Muscle of leg (tissue), 11 donors: ENCODE measurements around the gene PTPRK. TPM values are rescaled to one million over a fixed set of nuclear protein-coding genes. Genes with fewer than 3 reads are reported as not detected.

Experiments used
- DNase-seq: peaks from one replicate; pipeline ENCODE4 v3.0.0; 2013
- H3K27ac ChIP-seq: one replicate; pipeline ENCODE4 v1.5.1; 2013; ENCODE audit warnings: mild to moderate bottlenecking, low read length, control low read depth
- H3K27me3 ChIP-seq: one replicate; pipeline ENCODE4 v1.6.1; 2013; ENCODE audit warnings: low read length; ENCODE audit not compliant: control insufficient read depth, insufficient read depth
- H3K36me3 ChIP-seq: one replicate; pipeline ENCODE4 v1.6.1; 2013; ENCODE audit warnings: low read length; ENCODE audit not compliant: control insufficient read depth, insufficient read depth
- H3K4me1 ChIP-seq: one replicate; pipeline ENCODE4 v1.6.1; 2013; ENCODE audit warnings: low read length; ENCODE audit not compliant: control insufficient read depth, insufficient read depth
- H3K4me3 ChIP-seq: one replicate; pipeline ENCODE4 v1.5.1; 2013; ENCODE audit warnings: low read length, control low read depth
- H3K9me3 ChIP-seq: replicated peaks from 2 replicates; pipeline ENCODE4 v1.6.1; 2013; ENCODE audit warnings: low read depth, low read length; ENCODE audit not compliant: control insufficient read depth
- WGBS: methylation state at CpG from one replicate; pipeline ENCODE4 v1.1.5; 2013; ENCODE audit warnings: missing lambda C conversion rate; ENCODE audit not compliant: insufficient coverage; 5-methylcytosine and 5-hydroxymethylcytosine counted together
- polyA plus RNA-seq, 8 donors: library from polyadenylated mRNA; unstranded; fragments of 120-200 nt; gene quantifications; one replicate each; pipeline versions ENCODE4 v1.2.1 to v1.2.3, GENCODE V29; 2013; ENCODE audit warnings: inconsistent platforms in 1 of 8, low replicate concordance in 1 of 8; ENCODE audit not compliant: insufficient read length in 8 of 8, insufficient read depth in 1 of 8
- total RNA-seq: library from RNA; stranded (reverse); fragments of 120-200 nt; gene quantifications from one replicate; pipeline ENCODE4 v1.2.4, GENCODE V29; 2013

PTPRK gene
- total and polyA plus RNA-seq, 9 donors: 14.4 to 21.8 (median 18.2) TPM

DNA sequence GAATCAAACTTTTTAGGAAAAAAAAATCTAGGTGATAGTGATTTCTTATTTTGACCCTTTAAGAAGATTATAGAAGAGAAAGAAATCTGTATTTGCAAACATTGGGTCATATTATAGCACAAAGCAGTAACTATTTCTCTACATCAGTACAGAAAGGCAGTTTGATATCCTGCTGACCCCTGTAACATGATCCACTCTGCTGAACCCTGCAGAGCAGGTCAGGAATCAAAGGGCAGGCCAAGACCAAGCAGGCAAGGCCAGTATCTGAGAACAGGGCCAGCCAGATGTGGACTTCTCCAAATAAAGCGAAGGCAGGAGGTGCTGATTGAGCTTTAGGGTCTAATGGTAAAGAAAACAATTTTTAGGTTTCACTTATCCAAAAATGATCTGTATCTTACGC lies 239.4 kb downstream of the PTPRK start:
- no peaks in the 10 kb centered on the region for H3K9me3 ChIP-seq
- H3K4me1 ChIP-seq: no peaks in the 10 kb centered on the region
- no peak overlapping the region for H3K4me3 ChIP-seq
- H3K27me3 ChIP-seq: no peaks in the 10 kb centered on the region
- no peaks in the 10 kb centered on the region for H3K36me3 ChIP-seq
- DNase-seq: no peak
- WGBS: no CpG with 5 or more reads among the region's 2 CpGs
- H3K27ac ChIP-seq: no peak overlapping the region

DNA sequence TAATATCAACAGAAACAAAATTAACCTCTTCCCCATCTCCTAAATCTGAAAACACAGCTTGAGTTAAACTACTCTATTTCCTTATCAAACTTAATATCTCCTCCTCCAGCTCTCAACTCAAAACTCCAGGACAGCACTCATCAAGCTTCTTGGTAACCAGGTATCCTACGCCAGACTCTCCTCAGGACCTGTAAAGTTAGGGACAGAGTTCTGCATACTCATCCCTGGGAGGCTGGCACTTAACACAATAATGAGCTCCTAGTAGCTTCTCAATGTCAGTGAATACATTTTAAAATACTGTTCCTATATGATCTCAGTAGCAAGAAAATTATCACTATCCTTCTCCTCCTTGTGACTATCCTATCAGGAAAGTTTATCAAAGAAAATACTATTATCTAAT lies 240.3 kb downstream of the PTPRK start:
- 100% methylated on average over 1 of the region's 1 CpG for WGBS
- no peaks in the 10 kb centered on the region for H3K4me1 ChIP-seq

DNA sequence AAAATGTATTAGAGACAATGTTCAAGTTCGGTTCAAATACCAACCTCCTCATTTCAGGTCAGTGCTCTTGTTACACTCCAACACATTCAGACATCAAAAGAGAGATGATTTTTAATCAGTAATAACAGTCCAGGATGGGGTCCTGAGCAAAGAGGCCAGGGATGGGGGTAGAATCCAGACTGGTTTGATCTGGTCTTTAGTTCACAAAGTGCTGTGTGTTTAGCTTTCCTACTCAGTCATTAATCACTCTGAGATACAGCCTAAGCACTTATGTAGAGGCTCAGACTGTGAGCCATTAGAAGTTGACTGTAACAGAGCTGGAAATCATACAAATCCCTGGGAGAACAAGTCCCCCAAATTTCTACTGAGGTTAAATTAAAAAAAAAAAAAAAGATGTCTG lies 241.6 kb downstream of the PTPRK start:
- WGBS: no CpG with 5 or more reads among the region's 1 CpG
- H3K27me3 ChIP-seq: no peaks in the 10 kb centered on the region
- no peaks in the 10 kb centered on the region for H3K9me3 ChIP-seq
- no peaks in the 10 kb centered on the region for H3K4me1 ChIP-seq
- H3K27ac ChIP-seq: no peak overlapping the region
- H3K36me3 ChIP-seq: no peaks in the 10 kb centered on the region
- no peak overlapping the region for H3K4me3 ChIP-seq
- DNase-seq: no peak

More for the DNA sequence above, 240.3 kb downstream of the PTPRK start:
- no peaks in the 10 kb centered on the region for H3K36me3 ChIP-seq
- H3K27me3 ChIP-seq: no peaks in the 10 kb centered on the region
- no peak overlapping the region for H3K4me3 ChIP-seq
- no peak for DNase-seq
- H3K27ac ChIP-seq: no peak overlapping the region
- no peaks in the 10 kb centered on the region for H3K9me3 ChIP-seq

DNA sequence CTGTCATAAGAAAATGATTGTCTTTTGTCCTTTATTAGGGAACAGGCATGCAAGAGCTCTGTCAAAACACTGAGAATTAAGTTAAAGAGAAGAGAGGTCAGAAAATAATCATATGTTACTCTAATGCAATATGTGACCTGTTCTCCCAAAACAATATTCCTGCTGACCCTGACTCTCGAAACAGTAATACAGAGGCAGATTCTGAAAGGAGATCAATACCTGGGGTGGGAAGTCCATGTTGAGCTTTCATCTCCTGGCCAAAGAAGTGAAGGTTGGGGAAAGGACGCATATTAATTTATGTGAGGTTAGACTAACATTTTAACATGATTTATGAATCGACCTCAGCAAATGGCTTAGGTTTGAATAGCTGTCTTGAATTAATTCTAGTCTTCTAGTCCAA lies 243.0 kb downstream of the PTPRK start:
- H3K36me3 ChIP-seq: no peaks in the 10 kb centered on the region
- no peaks in the 10 kb centered on the region for H3K27me3 ChIP-seq
- 100% methylated on average over 1 of the region's 3 CpGs for WGBS
- no peaks in the 10 kb centered on the region for H3K9me3 ChIP-seq
- no peak for DNase-seq
- H3K4me1 ChIP-seq: no peaks in the 10 kb centered on the region
- no peak overlapping the region for H3K27ac ChIP-seq
- no peak overlapping the region for H3K4me3 ChIP-seq

DNA sequence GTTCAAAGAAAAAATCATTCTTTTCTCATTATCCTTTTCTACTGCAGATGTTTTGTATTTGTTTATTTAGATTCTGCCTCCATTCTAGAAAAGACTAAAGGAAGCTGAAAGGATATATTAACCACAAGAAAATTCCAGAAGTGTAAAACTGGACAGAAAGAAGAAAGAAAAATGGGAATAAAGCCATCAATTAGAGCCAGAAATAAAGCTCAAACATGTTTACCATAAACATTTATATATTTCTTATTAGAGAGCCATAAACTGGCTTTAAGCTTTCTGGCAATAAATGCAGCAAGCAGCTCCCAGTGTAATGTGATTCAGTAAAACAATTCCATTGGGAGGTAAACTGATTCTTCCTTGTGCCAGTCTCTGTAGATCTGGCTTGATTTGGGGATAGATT lies 244.1 kb downstream of the PTPRK start:
- DNase-seq: peak; percentile 5
- H3K9me3 ChIP-seq: no peaks in the 10 kb centered on the region
- no peak overlapping the region for H3K27ac ChIP-seq
- H3K4me3 ChIP-seq: no peak overlapping the region
- H3K4me1 ChIP-seq: no peaks in the 10 kb centered on the region
- H3K27me3 ChIP-seq: no peaks in the 10 kb centered on the region
- H3K36me3 ChIP-seq: no peaks in the 10 kb centered on the region

DNA sequence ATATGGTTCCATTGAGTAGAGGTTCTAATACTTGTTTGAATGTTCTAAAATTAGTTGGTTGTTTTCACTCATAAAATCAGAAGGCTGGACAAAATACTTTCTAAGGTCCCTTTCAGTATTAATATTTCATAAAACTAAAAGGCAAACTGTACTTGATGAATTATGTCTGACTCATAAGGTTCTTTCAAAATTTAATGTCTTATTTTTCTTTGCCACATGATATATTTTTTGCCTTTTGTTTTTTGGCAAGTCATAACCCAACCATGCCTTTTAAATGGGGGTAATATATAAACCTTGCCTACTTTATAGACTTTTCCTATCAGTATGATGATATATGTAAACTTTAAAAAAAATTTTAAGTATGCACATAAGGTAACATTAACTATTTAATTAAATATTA lies 244.7 kb downstream of the PTPRK start:
- no peak for DNase-seq
- H3K4me1 ChIP-seq: no peaks in the 10 kb centered on the region
- H3K4me3 ChIP-seq: no peak overlapping the region
- H3K27me3 ChIP-seq: no peaks in the 10 kb centered on the region
- H3K9me3 ChIP-seq: no peaks in the 10 kb centered on the region
- no peak overlapping the region for H3K27ac ChIP-seq
- no peaks in the 10 kb centered on the region for H3K36me3 ChIP-seq

DNA sequence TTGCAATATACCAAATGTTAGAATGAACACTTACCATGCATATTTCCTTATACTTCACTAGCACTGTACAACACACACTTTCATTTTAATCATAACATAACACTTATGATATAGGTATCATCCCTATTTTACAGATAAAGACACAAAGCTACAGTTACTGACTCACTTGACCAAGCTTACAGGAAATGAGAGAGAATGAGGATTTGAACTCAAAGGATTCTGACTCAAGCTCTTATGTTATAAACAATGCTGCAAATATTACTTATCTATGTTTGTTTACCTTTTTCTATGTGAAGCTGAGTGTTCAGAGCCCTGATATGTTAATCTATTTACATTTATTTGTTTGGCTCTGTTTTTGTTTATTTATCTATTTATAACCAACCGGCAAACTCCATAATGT lies 245.4 kb downstream of the PTPRK start:
- DNase-seq: no peak
- Histone ChIP-seq H3K9me3 (no peaks in the 10 kb centered on the region), H3K36me3 (no peaks in the 10 kb centered on the region), H3K4me1 (no peaks in the 10 kb centered on the region), H3K4me3 (no peak overlapping the region), H3K27me3 (no peaks in the 10 kb centered on the region), H3K27ac (no peak overlapping the region)
- no CpG with 5 or more reads among the region's 1 CpG for WGBS

DNA sequence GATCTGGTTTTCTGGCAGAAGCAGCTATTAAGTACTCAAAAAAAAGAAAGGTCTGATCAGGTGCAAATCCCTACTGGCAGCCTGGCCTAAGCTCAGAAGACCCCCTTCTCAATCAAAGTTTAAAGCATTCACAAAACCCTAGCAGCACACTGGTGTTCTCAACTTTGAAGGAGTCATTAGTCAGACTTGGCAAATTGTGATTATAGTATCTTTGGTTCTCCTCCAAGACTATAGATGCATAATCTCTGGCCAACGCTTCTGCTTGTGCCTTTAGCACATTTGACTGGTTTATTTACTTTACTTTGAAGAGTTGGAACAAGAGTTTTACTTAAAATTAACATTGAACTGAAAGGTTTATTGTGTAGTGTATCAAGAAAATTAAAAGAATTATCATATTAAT lies 248.9 kb downstream of the PTPRK start:
- Histone ChIP-seq H3K27ac (no peak overlapping the region), H3K9me3 (no peaks in the 10 kb centered on the region), H3K4me3 (no peak overlapping the region), H3K36me3 (no peaks in the 10 kb centered on the region), H3K4me1 (no peaks in the 10 kb centered on the region), H3K27me3 (no peaks in the 10 kb centered on the region)
- no peak for DNase-seq
- WGBS: no CpG with 5 or more reads among the region's 1 CpG

DNA sequence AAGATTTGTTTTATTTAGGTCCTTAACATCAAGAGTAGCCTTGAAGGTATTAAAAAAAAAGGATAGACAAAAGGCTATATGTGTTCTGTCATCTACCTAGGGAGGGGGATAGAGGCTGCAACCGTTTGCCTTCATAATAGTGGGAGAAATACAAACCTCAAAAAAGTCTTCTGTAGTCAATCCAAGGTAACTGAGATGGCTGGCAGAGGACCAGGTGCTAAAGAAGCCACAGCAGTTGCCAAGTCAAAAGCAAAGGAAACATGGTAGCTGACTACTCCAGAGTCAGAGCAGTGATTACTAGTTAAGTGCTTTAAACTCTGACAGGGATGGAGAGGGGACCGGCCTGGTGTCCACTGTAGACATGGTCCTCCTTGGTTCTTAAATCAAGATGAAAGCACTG lies 249.4 kb downstream of the PTPRK start:
- Histone ChIP-seq H3K9me3 (no peaks in the 10 kb centered on the region), H3K27ac (no peak overlapping the region), H3K27me3 (no peaks in the 10 kb centered on the region), H3K4me1 (no peaks in the 10 kb centered on the region), H3K4me3 (no peak overlapping the region), H3K36me3 (no peaks in the 10 kb centered on the region)
- no peak for DNase-seq
- no CpG with 5 or more reads among the region's 2 CpGs for WGBS

DNA sequence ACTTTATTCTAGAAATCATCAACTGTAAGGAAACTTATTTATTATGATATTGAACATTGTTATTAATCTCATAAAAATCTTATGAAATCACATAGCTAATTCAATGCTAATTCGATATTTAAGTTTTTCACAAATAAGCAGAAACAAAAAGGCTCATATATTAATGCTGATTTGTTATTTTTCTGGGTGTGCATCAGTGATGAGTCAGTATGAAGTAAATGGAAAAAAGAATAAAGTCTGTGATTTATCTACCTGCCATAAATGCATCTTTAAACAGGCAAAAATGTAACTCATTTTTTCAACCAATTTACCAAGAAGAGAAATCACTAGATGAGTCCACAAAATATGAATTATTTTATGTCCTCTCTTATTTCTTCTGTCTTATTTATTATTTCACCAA lies 253.5 kb downstream of the PTPRK start:
- H3K4me1 ChIP-seq: no peaks in the 10 kb centered on the region

DNA sequence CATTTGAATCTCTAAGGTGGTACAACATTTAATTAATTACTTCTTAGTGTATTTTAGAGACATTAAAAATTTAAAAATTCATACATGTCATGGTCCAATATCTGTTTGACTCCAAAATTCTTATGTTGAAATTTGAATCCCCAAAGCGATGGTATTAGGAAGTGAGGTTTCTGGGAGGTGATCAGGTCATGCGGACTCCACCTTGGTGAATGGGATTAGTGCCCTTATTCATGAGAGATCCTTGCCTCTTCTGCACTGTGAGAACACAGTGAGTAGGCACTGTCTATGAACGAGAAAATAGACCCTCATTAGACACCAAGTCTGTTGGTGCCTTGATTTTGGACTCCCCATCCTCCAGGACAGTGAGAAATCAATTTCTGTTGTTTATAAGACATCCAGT lies 254.7 kb downstream of the PTPRK start:
- no peak overlapping the region for H3K27ac ChIP-seq
- no peaks in the 10 kb centered on the region for H3K36me3 ChIP-seq
- no peaks in the 10 kb centered on the region for H3K4me1 ChIP-seq
- no peaks in the 10 kb centered on the region for H3K9me3 ChIP-seq
- no peak overlapping the region for H3K4me3 ChIP-seq
- WGBS: 100% methylated on average over 2 of the region's 3 CpGs
- no peak for DNase-seq
- no peaks in the 10 kb centered on the region for H3K27me3 ChIP-seq

More for the DNA sequence above, 253.5 kb downstream of the PTPRK start:
- H3K9me3 ChIP-seq: no peaks in the 10 kb centered on the region
- H3K27me3 ChIP-seq: no peaks in the 10 kb centered on the region
- H3K36me3 ChIP-seq: no peaks in the 10 kb centered on the region
- no CpG with 5 or more reads among the region's 1 CpG for WGBS
- H3K27ac ChIP-seq: no peak overlapping the region
- no peak for DNase-seq
- H3K4me3 ChIP-seq: no peak overlapping the region
